Measurements from ENCODE around the gene NT5E. TPM values are rescaled to one million over a fixed set of nuclear protein-coding genes. Genes with fewer than 3 reads are reported as not detected.
A peak's percentile ranks its signal among the peaks of the same experiment; 100 is the strongest.

The NT5E gene
- polyA plus RNA-seq, 1 of the 3 experiments (the other 2 are of a cell fraction): 443 TPM

DNA sequence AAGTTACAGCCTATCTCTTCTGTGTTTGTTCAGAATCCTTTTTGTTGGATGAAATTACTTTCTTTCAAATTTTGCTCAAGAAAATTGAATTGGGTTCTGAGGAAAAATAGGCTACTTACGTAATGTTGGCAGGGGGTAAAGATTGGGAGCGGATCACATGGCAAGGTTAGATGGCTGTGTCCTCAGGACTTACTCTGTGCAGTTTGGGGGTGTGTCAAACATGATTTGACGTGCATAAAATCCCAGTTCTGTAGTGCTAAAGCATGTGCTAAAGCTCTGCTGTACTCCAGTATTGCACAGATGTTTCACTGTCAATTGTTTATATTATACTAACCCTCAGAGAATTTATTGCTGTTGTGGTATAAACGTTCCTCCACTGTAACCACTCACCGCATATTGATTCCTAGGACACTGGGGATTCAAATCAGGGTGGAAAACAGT, 2.6 kb downstream of the NT5E start:
- H3K4me2 ChIP-seq: peak overlapping the region; percentile 92
- H3K4me3 ChIP-seq (ENCODE audit: low read depth in 2 of 2, low read length in 1 of 2): peak overlapping the region; percentile 81 to 87
- no peak for DNase-seq
- H3F3A ChIP-seq (replicated peaks; ENCODE audit: insufficient read depth): peaks cover 55% of the 10 kb centered on the region
- TF ChIP-seq ELF1 (IDR thresholded peaks at IDR 0.05) (no peak), TCF12 (IDR thresholded peaks at IDR 0.05) (no peak), MXI1 (IDR thresholded peaks at IDR 0.05; ENCODE audit: low read depth, low read length) (no peak)
- TF ChIP-seq, protein P1, sequence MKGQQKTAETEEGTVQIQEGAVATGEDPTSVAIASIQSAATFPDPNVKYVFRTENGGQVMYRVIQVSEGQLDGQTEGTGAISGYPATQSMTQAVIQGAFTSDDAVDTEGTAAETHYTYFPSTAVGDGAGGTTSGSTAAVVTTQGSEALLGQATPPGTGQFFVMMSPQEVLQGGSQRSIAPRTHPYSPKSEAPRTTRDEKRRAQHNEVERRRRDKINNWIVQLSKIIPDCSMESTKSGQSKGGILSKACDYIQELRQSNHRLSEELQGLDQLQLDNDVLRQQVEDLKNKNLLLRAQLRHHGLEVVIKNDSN (IDR thresholded peaks at IDR 0.05; ENCODE audit: borderline replicate concordance, low read depth): peak; percentile 27; the same call in 1 of the 2 replicates
- TF ChIP-seq, protein P2, sequence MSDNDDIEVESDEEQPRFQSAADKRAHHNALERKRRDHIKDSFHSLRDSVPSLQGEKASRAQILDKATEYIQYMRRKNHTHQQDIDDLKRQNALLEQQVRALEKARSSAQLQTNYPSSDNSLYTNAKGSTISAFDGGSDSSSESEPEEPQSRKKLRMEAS (IDR thresholded peaks at IDR 0.05; ENCODE audit: low read depth): peak; percentile 50; the same call in 1 of the 2 replicates
- H3K4me1 ChIP-seq (ENCODE audit: control insufficient read depth in 1 of 2, insufficient read depth in 2 of 2, low read depth in 1 of 2, low read length in 1 of 2): peaks cover 10 to 20% of the 10 kb centered on the region in 2 experiments; a peak in 3 of 4 replicates
- peak overlapping the region; percentile 99 for H3K9ac ChIP-seq
- H3K9me2 ChIP-seq: no peaks in the 10 kb centered on the region
- POLR2A ChIA-PET: no interaction called here
- WGBS (ENCODE audit: low lambda C conversion rate): 26% methylated on average over 5 of the region's 5 CpGs
- no peaks in the 10 kb centered on the region for H3K27me3 ChIP-seq (ENCODE audit: insufficient read depth)
- CTCF ChIA-PET: interaction anchor here (1.0 to 4.2 kb wide), 2 partner anchors 30 to 31 kb away, joined by 3 to 11 read pairs; no protein-coding TSS in a partner anchor
- H3K36me3 ChIP-seq (replicated peaks in 1 of 2; ENCODE audit: control insufficient read depth in 1 of 2, insufficient read depth in 2 of 2, low read length in 1 of 2): peaks cover 19 to 37% of the 10 kb centered on the region in 2 experiments
- H4K20me1 ChIP-seq (ENCODE audit: insufficient read depth): peaks cover 20% of the 10 kb centered on the region; the same call in 1 of the 2 replicates
- H3K27ac ChIP-seq (ENCODE audit: low read depth in 2 of 2, low read length in 1 of 2): peak overlapping the region; percentile 80 to 100; a peak in 3 of 4 replicates
- H3K79me2 ChIP-seq (ENCODE audit: insufficient read depth): peaks cover 100% of the 10 kb centered on the region
- no peak overlapping the region for H2AFZ ChIP-seq (ENCODE audit: low read depth)
- no peaks in the 10 kb centered on the region for H3K9me3 ChIP-seq

DNA sequence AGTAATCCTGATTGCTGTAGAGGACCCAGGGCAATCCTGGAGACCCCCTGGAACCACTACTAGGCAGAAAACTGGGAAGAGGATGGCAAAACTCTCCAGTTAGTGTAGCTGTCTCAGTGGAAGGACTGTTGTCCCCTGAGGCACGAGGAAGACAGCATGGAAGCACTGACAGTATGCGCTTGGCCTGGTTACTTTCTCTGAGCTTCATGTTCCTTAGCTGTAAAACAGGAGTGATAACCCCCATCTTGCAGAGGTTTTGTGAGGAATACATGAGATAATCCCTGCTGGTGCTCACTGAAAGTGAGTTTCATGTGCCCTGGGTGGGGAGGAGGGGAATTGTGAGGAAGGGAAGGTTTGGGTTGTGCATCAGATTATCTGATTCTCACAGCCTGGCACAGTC, 3.2 kb downstream of the NT5E start:
- no peak for DNase-seq
- Histone ChIP-seq H3K9me3 (no peaks in the 10 kb centered on the region), H3K4me1 (ENCODE audit: control insufficient read depth in 1 of 2, insufficient read depth in 2 of 2, low read depth in 1 of 2, low read length in 1 of 2) (peaks cover 10 to 26% of the 10 kb centered on the region in 2 experiments), H3K9ac (peak overlapping the region; percentile 99), H3K36me3 (replicated peaks in 1 of 2; ENCODE audit: control insufficient read depth in 1 of 2, insufficient read depth in 2 of 2, low read length in 1 of 2) (peaks cover 17 to 36% of the 10 kb centered on the region in 2 experiments), H3K9me2 (no peaks in the 10 kb centered on the region), H3K79me2 (ENCODE audit: insufficient read depth) (peaks cover 100% of the 10 kb centered on the region), H3K27ac (ENCODE audit: low read depth in 2 of 2, low read length in 1 of 2) (peak overlapping the region; percentile 56 to 100; a peak in 3 of 4 replicates), H3K27me3 (ENCODE audit: insufficient read depth) (no peaks in the 10 kb centered on the region), H3K4me2 (peak overlapping the region; percentile 92), H4K20me1 (ENCODE audit: insufficient read depth) (peaks cover 20% of the 10 kb centered on the region; the same call in 1 of the 2 replicates), H3K4me3 (ENCODE audit: low read depth in 2 of 2, low read length in 1 of 2) (peak overlapping the region; percentile 81 to 87; a peak in 3 of 4 replicates), H2AFZ (ENCODE audit: low read depth) (no peak overlapping the region), H3F3A (replicated peaks; ENCODE audit: insufficient read depth) (peaks cover 61% of the 10 kb centered on the region)
- ChIA-PET CTCF (interaction anchor here (1.0 kb wide), 1 partner anchor 31 kb away, joined by 3 read pairs; no protein-coding TSS in a partner anchor), POLR2A (no interaction called here)
- 77% methylated on average over 2 of the region's 2 CpGs for WGBS (ENCODE audit: low lambda C conversion rate)
- no peak for TF ChIP-seq GABPA (IDR thresholded peaks at IDR 0.05; ENCODE audit: low read depth)
- TF ChIP-seq, protein P3, sequence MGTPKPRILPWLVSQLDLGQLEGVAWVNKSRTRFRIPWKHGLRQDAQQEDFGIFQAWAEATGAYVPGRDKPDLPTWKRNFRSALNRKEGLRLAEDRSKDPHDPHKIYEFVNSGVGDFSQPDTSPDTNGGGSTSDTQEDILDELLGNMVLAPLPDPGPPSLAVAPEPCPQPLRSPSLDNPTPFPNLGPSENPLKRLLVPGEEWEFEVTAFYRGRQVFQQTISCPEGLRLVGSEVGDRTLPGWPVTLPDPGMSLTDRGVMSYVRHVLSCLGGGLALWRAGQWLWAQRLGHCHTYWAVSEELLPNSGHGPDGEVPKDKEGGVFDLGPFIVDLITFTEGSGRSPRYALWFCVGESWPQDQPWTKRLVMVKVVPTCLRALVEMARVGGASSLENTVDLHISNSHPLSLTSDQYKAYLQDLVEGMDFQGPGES (IDR thresholded peaks at IDR 0.05; ENCODE audit: low read depth, low read length): no peak
- TF ChIP-seq RAD21 (IDR thresholded peaks at IDR 0.05; ENCODE audit: low read length): no peak
- no peak for TF ChIP-seq EP300 (IDR thresholded peaks at IDR 0.05; ENCODE audit: borderline replicate concordance in 1 of 2, low read depth in 1 of 2, low read length in 1 of 2)
- no peak for TF ChIP-seq RCOR1 (IDR thresholded peaks at IDR 0.05; ENCODE audit: low read length)
- TF ChIP-seq JUND (IDR thresholded peaks at IDR 0.05): no peak
